HG03025 (cell line): ENCODE measurements around the gene MDM2.
A peak's percentile ranks its signal among the peaks of the same experiment; 100 is the strongest.

Experiments
- ATAC-seq: cut with Tn5 transposase; IDR thresholded peaks from one replicate; pipeline ENCODE4 v1.9.1; 2021; ENCODE audit warnings: mild to moderate bottlenecking, moderate library complexity; ENCODE audit not compliant: unreplicated experiment, low FRiP score

MDM2 gene

GRCh38 chr12:68807576-68808387 lies at the start of gene MDM2:
MDM2 (plus strand) TSS chr12:68808177; CDS start chr12:68808478, 301 bp downstream.
- peak; percentile 68 for ATAC-seq

- no peak for ATAC-seq
These were observed 48.1 kb upstream of the MDM2 start for GRCh38 chr12:68759852-68760251.

GRCh38 chr12:68760806-68761441 lies 47.1 kb upstream of the MDM2 start:
- no peak for ATAC-seq

DNA sequence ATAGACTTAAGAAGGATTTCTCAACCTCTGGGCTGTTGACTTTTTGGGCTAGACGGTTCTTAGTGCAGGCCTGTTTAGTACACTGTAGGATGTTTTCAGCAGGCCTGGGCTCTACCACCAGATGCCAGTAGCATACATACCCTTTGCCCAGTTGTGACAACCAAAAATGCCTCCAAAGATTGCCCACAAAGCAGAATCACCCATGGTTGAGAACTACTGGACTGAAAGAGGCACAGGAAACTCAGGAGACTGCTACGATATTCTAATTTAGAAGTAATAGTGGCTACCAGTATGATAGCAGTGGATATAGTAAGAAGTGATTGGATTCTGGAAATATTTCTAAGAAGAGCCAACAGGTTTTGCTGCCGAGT lies 46.5 kb upstream of the MDM2 start:
- no peak for ATAC-seq

GRCh38 chr12:68761901-68762630 lies 45.9 kb upstream of the MDM2 start:
- ATAC-seq = no peak

DNA sequence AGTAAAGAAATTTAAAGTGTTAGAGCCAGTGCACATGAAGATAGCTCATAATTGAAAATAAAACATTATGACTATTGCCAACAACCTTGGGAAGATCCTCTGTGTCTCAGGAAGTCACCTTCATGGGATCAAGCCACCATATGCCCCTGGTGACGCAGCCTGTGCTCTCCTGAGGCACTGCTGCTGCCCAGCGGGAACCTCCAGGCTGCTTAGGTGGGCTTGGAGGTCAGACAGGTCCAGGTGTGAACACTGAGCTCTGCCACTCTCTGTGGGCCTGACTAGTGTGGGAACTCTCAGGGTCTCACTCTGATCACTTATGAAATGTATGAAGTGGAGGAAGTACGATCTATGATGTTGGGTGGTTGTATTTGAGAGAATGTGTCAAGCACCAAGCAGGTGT lies 45.3 kb upstream of the MDM2 start:
- ATAC-seq = no peak

- no peak for ATAC-seq
These were observed 42.3 kb upstream of the MDM2 start for GRCh38 chr12:68765696-68766095.

DNA sequence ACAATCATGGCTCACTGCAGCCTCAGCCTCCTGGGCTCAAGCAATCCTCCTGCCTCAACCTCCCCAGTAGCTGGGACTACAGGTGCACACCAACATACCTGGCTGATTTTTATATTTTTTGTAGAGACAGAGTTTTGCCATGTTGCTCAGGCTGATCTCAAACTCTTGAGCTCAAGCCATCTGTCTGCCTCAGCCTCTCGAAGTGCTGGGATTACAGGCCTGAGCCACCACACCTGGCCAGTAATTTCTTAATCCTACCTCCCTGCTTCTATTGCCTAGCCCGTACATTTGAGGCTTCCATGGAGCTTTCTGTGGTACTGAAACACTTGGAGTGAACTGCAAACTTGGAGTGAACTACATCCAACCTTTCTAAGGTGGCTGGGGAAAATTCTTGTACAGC lies 41.3 kb upstream of the MDM2 start:
- no peak for ATAC-seq

GRCh38 chr12:68767191-68767590 lies 40.8 kb upstream of the MDM2 start:
- no peak for ATAC-seq

DNA sequence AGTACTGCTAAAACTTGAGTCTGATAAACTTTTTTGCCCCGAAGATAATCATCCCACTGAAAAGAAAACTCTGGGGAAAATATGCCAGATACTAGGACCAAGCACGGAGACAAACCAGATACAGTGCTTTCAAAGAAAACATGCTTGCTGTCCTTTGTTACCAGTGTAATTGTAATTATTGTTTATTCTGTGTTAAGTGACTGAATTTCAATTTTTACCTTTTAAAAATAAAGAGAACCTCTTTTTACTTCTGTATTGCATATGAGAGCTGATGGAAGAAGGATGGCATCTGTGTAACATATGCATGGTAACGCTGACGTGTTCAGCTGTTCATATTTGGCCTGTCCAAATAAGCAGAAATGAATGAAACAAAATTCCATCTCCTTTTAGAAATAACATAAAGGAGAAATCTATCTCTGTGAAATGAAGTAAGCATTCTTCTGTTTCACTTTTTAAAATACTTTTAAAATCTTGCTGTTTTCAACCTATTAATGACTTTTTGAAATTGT lies 39.5 kb upstream of the MDM2 start:
- no peak for ATAC-seq

GRCh38 chr12:68769941-68770340 lies 38.0 kb upstream of the MDM2 start:
- no peak for ATAC-seq

DNA sequence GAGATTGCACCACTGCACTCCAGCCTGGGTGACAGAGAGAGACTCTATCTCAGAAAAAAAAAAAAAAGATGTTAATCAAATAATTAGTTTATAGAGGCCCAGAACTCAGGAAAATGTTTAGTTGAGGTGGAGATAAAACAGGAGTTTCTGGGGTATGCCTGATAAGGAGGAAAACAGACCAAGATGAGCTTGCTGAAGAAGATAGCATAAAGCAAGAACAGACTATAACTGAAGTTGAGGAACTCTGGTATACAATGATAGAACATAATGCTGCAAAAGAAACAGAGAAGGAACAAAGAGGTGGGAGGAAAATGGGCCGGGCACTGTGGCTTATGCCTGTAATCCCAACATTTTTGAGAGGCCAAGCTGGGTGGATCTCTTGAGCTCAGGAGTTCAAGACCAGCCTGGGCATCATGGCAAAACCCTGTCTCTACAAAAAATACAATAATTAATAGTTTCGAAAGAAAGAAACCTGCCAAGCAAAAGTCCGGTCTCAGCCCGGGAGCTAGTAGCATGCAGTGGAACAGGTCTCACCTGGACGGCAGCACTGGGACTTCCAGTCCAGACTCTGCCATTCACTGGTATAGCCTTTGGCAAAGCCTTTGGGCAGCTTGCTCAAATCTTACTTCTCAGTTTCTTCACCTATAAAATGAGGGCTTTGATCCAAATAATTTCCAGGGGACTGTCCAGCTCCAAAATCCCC lies 36.6 kb upstream of the MDM2 start:
- ATAC-seq = no peak

- no peak for ATAC-seq
These were observed 35.3 kb upstream of the MDM2 start for GRCh38 chr12:68772714-68773113.

DNA sequence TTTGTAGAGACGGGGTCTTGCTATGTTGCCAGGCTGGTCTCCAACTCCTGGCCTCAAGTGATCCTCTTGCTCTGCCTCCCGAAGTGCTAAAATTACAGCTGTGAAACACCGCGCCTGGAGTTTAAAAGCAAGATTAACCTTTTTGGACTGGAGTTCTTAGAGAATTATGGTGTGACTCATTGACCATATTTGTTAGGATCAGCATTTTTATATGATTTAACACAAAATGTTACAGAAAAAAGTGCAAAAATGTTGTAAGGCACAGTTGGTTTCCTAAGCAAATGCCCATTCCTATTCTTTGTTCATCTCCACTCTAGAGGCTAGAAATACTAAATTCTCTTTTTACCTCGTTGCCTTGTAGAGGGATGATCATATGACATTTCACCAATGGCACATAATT lies 34.4 kb upstream of the MDM2 start:
- ATAC-seq = no peak

GRCh38 chr12:68775121-68775630 lies 32.8 kb upstream of the MDM2 start:
- no peak for ATAC-seq

- ATAC-seq = no peak
These were observed 30.9 kb upstream of the MDM2 start for GRCh38 chr12:68776976-68777610.

- ATAC-seq = no peak
These were observed 28.7 kb upstream of the MDM2 start for GRCh38 chr12:68779280-68779679.

DNA sequence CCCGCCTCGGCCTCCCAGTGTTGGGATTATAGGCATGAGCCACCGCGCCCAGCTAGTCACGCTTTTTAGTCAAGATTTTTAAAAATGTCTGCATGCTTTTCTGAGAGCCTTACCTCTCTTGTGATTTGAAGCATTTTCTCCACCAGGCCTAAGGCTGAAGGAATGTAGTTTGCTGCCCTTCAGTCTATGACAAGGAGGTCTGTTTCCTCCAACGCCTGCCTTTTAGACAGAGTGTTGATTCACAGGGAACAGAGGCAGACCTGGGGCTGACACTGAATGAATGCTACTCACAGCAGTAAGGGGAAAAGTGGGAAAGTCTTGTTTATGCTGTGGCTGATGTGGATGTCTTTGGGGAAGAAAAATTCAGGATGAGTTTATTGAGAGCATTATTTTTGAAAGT lies 27.2 kb upstream of the MDM2 start:
- ATAC-seq = no peak

DNA sequence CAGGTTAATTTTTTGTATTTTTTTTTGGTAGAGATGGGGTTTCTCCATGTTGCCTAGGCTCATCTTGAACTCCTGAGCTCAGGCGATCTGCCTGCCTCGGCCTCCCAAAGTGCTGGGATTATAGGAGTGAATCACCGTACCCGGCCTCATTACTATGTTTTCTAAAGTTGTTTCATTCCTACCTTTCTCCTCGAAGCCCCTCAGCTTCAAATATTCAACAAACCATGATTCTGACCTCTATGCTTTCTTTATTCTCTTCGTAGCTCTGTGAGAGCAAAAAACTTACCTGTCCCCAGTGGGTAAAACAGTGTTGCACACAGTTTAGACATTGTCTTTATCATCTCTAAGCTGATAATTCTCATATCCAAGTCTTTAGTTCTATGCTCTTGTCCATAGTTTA lies 26.2 kb upstream of the MDM2 start:
- ATAC-seq = no peak

DNA sequence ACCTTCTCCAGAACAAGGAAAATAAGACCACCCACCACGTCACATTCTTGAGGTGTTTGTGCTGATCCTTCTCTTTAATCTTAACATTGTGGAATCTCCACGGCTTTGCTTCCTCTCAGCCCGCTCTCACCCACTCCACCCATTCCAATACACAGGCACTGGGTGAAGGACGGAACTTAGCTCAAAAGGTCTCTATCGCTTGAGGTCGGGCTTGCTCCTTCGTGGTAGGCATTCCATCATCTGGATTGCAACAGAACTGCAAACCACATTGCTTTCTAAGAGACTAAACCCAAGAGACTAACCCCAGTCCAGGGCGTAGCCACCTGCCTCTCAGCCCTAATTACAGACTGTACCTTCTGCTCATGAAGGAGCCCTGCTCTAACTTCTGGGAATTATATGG lies 24.0 kb upstream of the MDM2 start:
- no peak for ATAC-seq
